ENCODE results near the gene SPRR1B.
"Not testable (repeated sequence)": the region's sequence is repeated elsewhere in the genome, so short reads cannot be mapped to it uniquely, and the experiment has no call there.

The SPRR1B gene

GRCh38 chr1:153023109-153023508 is 7.9 kb upstream of the SPRR1B start:
- no peak for DNase-seq (ENCODE audit: insufficient read length, low spot score)
- TF ChIP-seq POLR2A (IDR thresholded peaks at IDR 0.05; ENCODE audit: low read depth, low read length), result no peak

GRCh38 chr1:153024413-153024812 is 6.6 kb upstream of the SPRR1B start:
- DNase-seq (ENCODE audit: insufficient read length, low spot score), result no peak
- TF ChIP-seq POLR2A (IDR thresholded peaks at IDR 0.05; ENCODE audit: low read depth, low read length), result no peak
- no peak for FAIRE-seq

More at GRCh38 chr1:153023109-153023508, 7.9 kb upstream of the SPRR1B start:
- FAIRE-seq, result no peak

GRCh38 chr1:153025797-153026196 is 5.2 kb upstream of the SPRR1B start:
- DNase-seq (ENCODE audit: insufficient read length, low spot score) (no peak), FAIRE-seq (no peak)
- no peak for TF ChIP-seq POLR2A (IDR thresholded peaks at IDR 0.05; ENCODE audit: low read depth, low read length)

GRCh38 chr1:153028766-153029165 is 2.2 kb upstream of the SPRR1B start:
- FAIRE-seq, result no peak
- TF ChIP-seq POLR2A (IDR thresholded peaks at IDR 0.05; ENCODE audit: low read depth, low read length), result no peak
- DNase-seq (ENCODE audit: insufficient read length, low spot score), result no peak

GRCh38 chr1:153032073-153032472 is 1.1 kb downstream of the SPRR1B start:
- DNase-seq (ENCODE audit: insufficient read length, low spot score), result no peak
- no peak for FAIRE-seq
- no peak for TF ChIP-seq POLR2A (IDR thresholded peaks at IDR 0.05; ENCODE audit: low read depth, low read length)

- DNase-seq (ENCODE audit: insufficient read length, low spot score) (peak; percentile 21), FAIRE-seq (peak; percentile 15)
- TF ChIP-seq POLR2A (IDR thresholded peaks at IDR 0.05; ENCODE audit: low read depth, low read length), result no peak
These were observed 1.8 kb downstream of the SPRR1B start for GRCh38 chr1:153032677-153033308.

- FAIRE-seq, result no peak
- TF ChIP-seq POLR2A (IDR thresholded peaks at IDR 0.05; ENCODE audit: low read depth, low read length), result no peak
- DNase-seq (ENCODE audit: insufficient read length, low spot score), result no peak
These were observed 4.2 kb downstream of the SPRR1B start for GRCh38 chr1:153035211-153035610.

- DNase-seq (ENCODE audit: insufficient read length, low spot score) (no peak), FAIRE-seq (no peak)
- no peak for TF ChIP-seq POLR2A (IDR thresholded peaks at IDR 0.05; ENCODE audit: low read depth, low read length)
These were observed 10.1 kb downstream of the SPRR1B start, which contains the start of gene SPRR2D for GRCh38 chr1:153040950-153041631. Gene SPRR2D (minus strand): TSS chr1:153041120. CDS start chr1:153040346, 774 bp downstream.

- FAIRE-seq (no peak), DNase-seq (ENCODE audit: insufficient read length, low spot score) (no peak)
- TF ChIP-seq POLR2A (IDR thresholded peaks at IDR 0.05; ENCODE audit: low read depth, low read length), result no peak
These were observed 18.2 kb downstream of the SPRR1B start for GRCh38 chr1:153049211-153049610.

- DNase-seq (ENCODE audit: insufficient read length, low spot score); FAIRE-seq: not testable (repeated sequence)
These were observed 25.1 kb downstream of the SPRR1B start for GRCh38 chr1:153056111-153056510.

- FAIRE-seq, result no peak
These were observed 26.4 kb downstream of the SPRR1B start, which contains the start of gene SPRR2A for GRCh38 chr1:153057375-153057774. Gene SPRR2A (minus strand): TSS chr1:153057512. CDS start chr1:153056735, 777 bp downstream.

GRCh38 chr1:153058154-153058553 is 27.2 kb downstream of the SPRR1B start:
- DNase-seq (ENCODE audit: insufficient read length, low spot score), result no peak
- TF ChIP-seq POLR2A (IDR thresholded peaks at IDR 0.05; ENCODE audit: low read depth, low read length), result no peak
- no peak for FAIRE-seq

More at GRCh38 chr1:153057375-153057774, 26.4 kb downstream of the SPRR1B start, which contains the start of gene SPRR2A:
- no peak for DNase-seq (ENCODE audit: insufficient read length, low spot score)
- TF ChIP-seq POLR2A (IDR thresholded peaks at IDR 0.05; ENCODE audit: low read depth, low read length), result no peak

GRCh38 chr1:153058826-153059784 is 28.1 kb downstream of the SPRR1B start:
- DNase-seq (ENCODE audit: insufficient read length, low spot score) (no peak), FAIRE-seq (no peak)
- no peak for TF ChIP-seq POLR2A (IDR thresholded peaks at IDR 0.05; ENCODE audit: low read depth, low read length)

GRCh38 chr1:153070243-153070642 is 39.2 kb downstream of the SPRR1B start:
- no peak for FAIRE-seq

More at GRCh38 chr1:153070243-153070642, 39.2 kb downstream of the SPRR1B start:
- DNase-seq (ENCODE audit: insufficient read length, low spot score), result no peak
- TF ChIP-seq POLR2A (IDR thresholded peaks at IDR 0.05; ENCODE audit: low read depth, low read length), result no peak

Measured in H54 (cell line).